HL-60 (cell line): Measurements from ENCODE around the gene ALG5.

Source experiments
- POLR2AphosphoS5 ChIP-seq: IDR thresholded peaks from 2 replicates; pipeline ENCODE4 v1.6.1; 2012; ENCODE audit warnings: low read depth
- TF ChIP-seq, protein P1 (sequence below): IDR thresholded peaks from one replicate; pipeline ENCODE4 v1.5.1; 2011; ENCODE audit warnings: low read length, control low read depth, inconsistent platforms; ENCODE audit not compliant: insufficient read depth

- TF ChIP-seq, protein P1, sequence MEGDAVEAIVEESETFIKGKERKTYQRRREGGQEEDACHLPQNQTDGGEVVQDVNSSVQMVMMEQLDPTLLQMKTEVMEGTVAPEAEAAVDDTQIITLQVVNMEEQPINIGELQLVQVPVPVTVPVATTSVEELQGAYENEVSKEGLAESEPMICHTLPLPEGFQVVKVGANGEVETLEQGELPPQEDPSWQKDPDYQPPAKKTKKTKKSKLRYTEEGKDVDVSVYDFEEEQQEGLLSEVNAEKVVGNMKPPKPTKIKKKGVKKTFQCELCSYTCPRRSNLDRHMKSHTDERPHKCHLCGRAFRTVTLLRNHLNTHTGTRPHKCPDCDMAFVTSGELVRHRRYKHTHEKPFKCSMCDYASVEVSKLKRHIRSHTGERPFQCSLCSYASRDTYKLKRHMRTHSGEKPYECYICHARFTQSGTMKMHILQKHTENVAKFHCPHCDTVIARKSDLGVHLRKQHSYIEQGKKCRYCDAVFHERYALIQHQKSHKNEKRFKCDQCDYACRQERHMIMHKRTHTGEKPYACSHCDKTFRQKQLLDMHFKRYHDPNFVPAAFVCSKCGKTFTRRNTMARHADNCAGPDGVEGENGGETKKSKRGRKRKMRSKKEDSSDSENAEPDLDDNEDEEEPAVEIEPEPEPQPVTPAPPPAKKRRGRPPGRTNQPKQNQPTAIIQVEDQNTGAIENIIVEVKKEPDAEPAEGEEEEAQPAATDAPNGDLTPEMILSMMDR, result no peak
- TF ChIP-seq POLR2AphosphoS5, result no peak
These were observed 28.5 kb upstream of the ALG5 start for GRCh38 chr13:37027639-37028038.
